Ovary (tissue), 3 donors: ENCODE measurements around the gene HOXA4.

Experiments
- POLR2A ChIP-seq: fragments of 450-650 bp; IDR thresholded peaks from one replicate; pipeline ENCODE4 v1.6.1; 2017; ENCODE audit warnings: antibody characterized with exemption, mild to moderate bottlenecking, moderate library complexity
- TF ChIP-seq, protein P1 (sequence below), 3 donors: fragments of 450-650 bp in 2 of 3; fragments of 200-600 bp in 1 of 3; IDR thresholded peaks; one replicate each; pipeline versions ENCODE4 v1.5.1 to v1.8.0; 2016 to 2022; ENCODE audit warnings: antibody characterized with exemption in 3 of 3, mild to moderate bottlenecking in 1 of 3
- donor health status: DM: no; HTN: no; CAD: no.

DNA sequence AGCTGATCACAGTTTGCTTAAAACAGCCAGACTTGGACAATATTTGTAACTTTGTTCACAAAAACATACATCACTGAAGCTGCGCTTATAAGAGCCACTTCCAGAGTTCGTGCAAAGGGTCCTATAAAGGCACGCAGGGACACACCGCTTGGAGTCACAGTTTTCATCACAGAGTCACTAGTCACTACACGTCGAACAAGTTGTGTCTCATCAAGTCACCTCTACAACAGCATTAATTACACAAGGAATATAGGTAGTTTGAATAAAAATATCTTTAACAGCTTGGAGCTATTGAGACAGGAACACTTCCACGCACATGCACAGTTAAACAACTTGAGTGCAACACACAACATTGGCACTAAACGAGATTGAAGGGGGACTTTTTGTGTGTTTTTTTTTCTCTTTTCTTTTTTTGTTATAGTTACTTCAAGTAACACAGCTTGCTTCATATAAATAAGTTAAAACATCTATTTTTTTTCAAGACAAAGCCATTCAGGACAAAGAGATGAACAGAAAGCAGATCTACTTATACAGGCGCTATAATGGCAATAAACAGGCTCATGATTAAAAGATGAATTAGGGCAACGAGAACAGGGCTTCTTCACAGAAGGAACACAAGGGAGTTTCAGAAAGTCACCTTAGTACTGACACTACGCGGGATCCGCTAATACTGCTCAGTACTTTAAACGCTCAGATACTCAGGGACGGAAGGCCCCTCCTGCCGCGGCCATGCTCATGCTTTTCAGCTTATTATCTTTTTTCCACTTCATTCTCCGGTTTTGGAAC lies 10.8 kb upstream of the HOXA4 start:
- no peak for TF ChIP-seq POLR2A
- TF ChIP-seq, protein P1, sequence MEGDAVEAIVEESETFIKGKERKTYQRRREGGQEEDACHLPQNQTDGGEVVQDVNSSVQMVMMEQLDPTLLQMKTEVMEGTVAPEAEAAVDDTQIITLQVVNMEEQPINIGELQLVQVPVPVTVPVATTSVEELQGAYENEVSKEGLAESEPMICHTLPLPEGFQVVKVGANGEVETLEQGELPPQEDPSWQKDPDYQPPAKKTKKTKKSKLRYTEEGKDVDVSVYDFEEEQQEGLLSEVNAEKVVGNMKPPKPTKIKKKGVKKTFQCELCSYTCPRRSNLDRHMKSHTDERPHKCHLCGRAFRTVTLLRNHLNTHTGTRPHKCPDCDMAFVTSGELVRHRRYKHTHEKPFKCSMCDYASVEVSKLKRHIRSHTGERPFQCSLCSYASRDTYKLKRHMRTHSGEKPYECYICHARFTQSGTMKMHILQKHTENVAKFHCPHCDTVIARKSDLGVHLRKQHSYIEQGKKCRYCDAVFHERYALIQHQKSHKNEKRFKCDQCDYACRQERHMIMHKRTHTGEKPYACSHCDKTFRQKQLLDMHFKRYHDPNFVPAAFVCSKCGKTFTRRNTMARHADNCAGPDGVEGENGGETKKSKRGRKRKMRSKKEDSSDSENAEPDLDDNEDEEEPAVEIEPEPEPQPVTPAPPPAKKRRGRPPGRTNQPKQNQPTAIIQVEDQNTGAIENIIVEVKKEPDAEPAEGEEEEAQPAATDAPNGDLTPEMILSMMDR (IDR thresholded peaks at IDR 0.05): no peak
